HCT116 (cell line): ENCODE data around the gene CELF3. TPM values are rescaled to one million over a fixed set of nuclear protein-coding genes. Genes with fewer than 3 reads are reported as not detected.

Experiments
- ATAC-seq: fragments of 200-7000 bp; cut with Tn5 transposase; 2 replicates; pipeline ENCODE4 v1.9.1; 2020; ENCODE audit warnings: mild to moderate bottlenecking, moderate library complexity
- BruUV-seq: library from RNA; stranded (reverse); fragments of 400-500 nt; replicated peaks from 2 replicates; lab custom pipeline; 2021; lab: Mats Ljungman, UMichigan
- CTCF ChIA-PET: fragments of 300-600 bp; sonication (Branson Sonifier 250); formaldehyde crosslinking; loops from one replicate; lab custom pipeline; 2021; ENCODE audit warnings: antibody characterized with exemption; lab: Charles Lee
- POLR2A ChIA-PET: fragments of 300-600, 350-600 bp; sonication (Branson Sonifier 250); formaldehyde crosslinking; loops from one replicate; lab custom pipeline; 2021; ENCODE audit warnings: antibody characterized with exemption; lab: Charles Lee
- RAD21 ChIA-PET, 2 experiments: fragments of 300-600 bp; sonication (Branson Sonifier 250); formaldehyde crosslinking; loops; one replicate each; lab custom pipeline; 2023; ENCODE audit warnings: low total read pairs in 2 of 2; ENCODE audit not compliant: uncharacterized antibody in 2 of 2, unreplicated experiment in 2 of 2, low non-redundant PET in 1 of 2; lab: Charles Lee
- DNase-seq: peaks from one replicate; pipeline ENCODE4 v3.0.0-alpha.2; 2010; ENCODE audit warnings: low read depth, low spot score
- H2AFZ ChIP-seq: fragments of 200-600 bp; shearing (Covaris generic), sonication (generic); 2 replicates; pipeline ENCODE4 v1.6.1; 2017; ENCODE audit warnings: low read depth, mixed run types, mixed read lengths, antibody characterized with exemption, low read length; ENCODE audit not compliant: poor library complexity, severe bottlenecking
- H3K27ac ChIP-seq: 2 replicates; pipeline ENCODE4 v1.5.1; 2012; ENCODE audit warnings: low read depth, low read length
- H3K27me3 ChIP-seq: fragments of 200-600 bp; sonication (generic); 2 replicates; pipeline ENCODE4 v1.6.1; 2016; ENCODE audit warnings: mixed run types, low read length, mixed read lengths; ENCODE audit not compliant: insufficient read depth
- H3K36me3 ChIP-seq, 2 experiments: fragments of 200-500 bp in 1 of 2; fragments of 200-600 bp in 1 of 2; sonication (Bioruptor generic) in 1 of 2; sonication (generic) in 1 of 2; 2 replicates each; pipeline versions ENCODE4 v1.5.1 to v1.6.1; 2014 to 2016; ENCODE audit warnings: low read length in 2 of 2, inconsistent platforms in 1 of 2, mixed read lengths in 1 of 2, mixed run types in 1 of 2; ENCODE audit not compliant: insufficient read depth in 2 of 2, control insufficient read depth in 1 of 2
- H3K4me1 ChIP-seq, 2 experiments: fragments of 200-600 bp in 1 of 2; sonication (generic) in 1 of 2; 2 replicates each; pipeline versions ENCODE4 v1.5.1 to v1.6.1; 2012 to 2017; ENCODE audit warnings: low read length in 2 of 2, inconsistent platforms in 1 of 2, mild to moderate bottlenecking in 1 of 2, mixed read lengths in 1 of 2, mixed run types in 1 of 2, moderate library complexity in 1 of 2; ENCODE audit not compliant: insufficient read depth in 2 of 2, control insufficient read depth in 1 of 2
- H3K4me2 ChIP-seq: fragments of 200-600 bp; sonication (generic); 2 replicates; pipeline ENCODE4 v1.6.1; 2017; ENCODE audit warnings: mixed run types, low read length, mixed read lengths
- H3K4me3 ChIP-seq, 2 experiments: fragments of 200-600 bp in 1 of 2; sonication (generic) in 1 of 2; replicated peaks in 1 of 2; 2 replicates each; pipeline ENCODE4 v1.5.1; 2011 to 2016; ENCODE audit warnings: low read length in 2 of 2, control low read depth in 1 of 2, low read depth in 1 of 2, mild to moderate bottlenecking in 1 of 2, mixed read lengths in 1 of 2, mixed run types in 1 of 2
- H3K79me2 ChIP-seq: fragments of 200-600 bp; sonication (generic); 2 replicates; pipeline ENCODE4 v1.6.1; 2017; ENCODE audit warnings: mild to moderate bottlenecking, mixed run types, low read length, moderate library complexity, mixed read lengths; ENCODE audit not compliant: insufficient read depth
- H3K9ac ChIP-seq: fragments of 200-600 bp; sonication (generic); 2 replicates; pipeline ENCODE4 v1.6.1; 2016; ENCODE audit warnings: low read length, mixed read lengths
- H3K9me2 ChIP-seq: fragments of 200-600 bp; sonication (generic), shearing (Covaris generic); 2 replicates; pipeline ENCODE4 v1.6.1; 2017; ENCODE audit warnings: mixed run types, mild to moderate bottlenecking, moderate library complexity; ENCODE audit not compliant: insufficient read depth
- H3K9me3 ChIP-seq, 2 experiments: fragments of 200-500 bp in 1 of 2; fragments of 200-600 bp in 1 of 2; sonication (Bioruptor generic) in 1 of 2; sonication (generic) in 1 of 2; 2 replicates each; pipeline ENCODE4 v1.6.1; 2014 to 2017; ENCODE audit warnings: low read length in 2 of 2, mixed read lengths in 2 of 2, inconsistent platforms in 1 of 2, low read depth in 1 of 2, mild to moderate bottlenecking in 1 of 2, mixed run types in 1 of 2, moderate library complexity in 1 of 2; ENCODE audit not compliant: control insufficient read depth in 1 of 2, insufficient read depth in 1 of 2
- H4K20me1 ChIP-seq: fragments of 200-600 bp; sonication (generic), shearing (Covaris generic); 2 replicates; pipeline ENCODE4 v1.6.1; 2017; ENCODE audit warnings: mixed run types, mild to moderate bottlenecking, moderate library complexity; ENCODE audit not compliant: insufficient read depth
- CEBPB ChIP-seq: IDR thresholded peaks from 2 replicates; pipeline ENCODE4 v1.6.1; 2012; ENCODE audit warnings: low read depth
- EGR1 ChIP-seq: IDR thresholded peaks from 2 replicates; pipeline ENCODE4 v1.6.1; 2012; ENCODE audit warnings: low read depth
- EZH2 ChIP-seq: fragments of 200-600 bp; sonication (generic); IDR thresholded peaks from 2 replicates; pipeline ENCODE4 v1.6.1; 2017; ENCODE audit warnings: antibody characterized with exemption, mixed run types
- EZH2phosphoT487 ChIP-seq: fragments of 200-600 bp; IDR thresholded peaks from 2 replicates; pipeline ENCODE4 v1.6.1; 2018; ENCODE audit warnings: antibody characterized with exemption, borderline replicate concordance
- FOSL1 ChIP-seq: IDR thresholded peaks from 2 replicates; pipeline ENCODE4 v1.6.1; 2012; ENCODE audit warnings: low read depth
- JUND ChIP-seq: IDR thresholded peaks from 2 replicates; pipeline ENCODE4 v1.6.1; 2012
- POLR2A ChIP-seq: IDR thresholded peaks from 2 replicates; pipeline ENCODE4 v1.7.0; 2011; ENCODE audit warnings: borderline replicate concordance; ENCODE audit not compliant: insufficient read depth, insufficient read length; ENCODE audit errors: extremely low read depth
- RAD21 ChIP-seq: IDR thresholded peaks from 2 replicates; pipeline ENCODE4 v1.6.1; 2012; ENCODE audit warnings: low read depth, mild to moderate bottlenecking
- SIN3A ChIP-seq: IDR thresholded peaks from 2 replicates; pipeline ENCODE4 v1.6.1; 2012; ENCODE audit warnings: low read depth
- TCF7L2 ChIP-seq: IDR thresholded peaks from 2 replicates; pipeline ENCODE4 v1.7.0; 2011; ENCODE audit warnings: borderline replicate concordance, inconsistent platforms; ENCODE audit not compliant: insufficient read depth, insufficient read length; ENCODE audit errors: extremely low read depth
- ZFX ChIP-seq: fragments of 450-650 bp; IDR thresholded peaks from 2 replicates; pipeline ENCODE4 v1.6.1; 2017
- ZNF274 ChIP-seq: fragments of 200-500 bp; sonication (Bioruptor generic); IDR thresholded peaks from 2 replicates; pipeline ENCODE4 v1.6.1; 2014; ENCODE audit warnings: mild to moderate bottlenecking, low read depth, low read length, inconsistent platforms
- intact Hi-C: fragments of 100-400 bp; cut with micrococcal nuclease; formaldehyde crosslinking; loops from 2 replicates; pipeline ENCODE4 v1.10.0; 2022
- total RNA-seq: library from RNA; stranded (reverse); gene quantifications from one replicate; pipeline ENCODE4 v1.2.1, GENCODE V29; 2021; ENCODE audit not compliant: unreplicated experiment
- TF ChIP-seq, protein P1 (sequence below): IDR thresholded peaks from 2 replicates; pipeline ENCODE4 v1.6.1; 2011; ENCODE audit warnings: mild to moderate bottlenecking, low read length, moderate library complexity; ENCODE audit not compliant: insufficient replicate concordance; ENCODE audit errors: extremely low read depth

Gene CELF3
- total RNA-seq, 1 experiment from 2014 or later: not detected

DNA sequence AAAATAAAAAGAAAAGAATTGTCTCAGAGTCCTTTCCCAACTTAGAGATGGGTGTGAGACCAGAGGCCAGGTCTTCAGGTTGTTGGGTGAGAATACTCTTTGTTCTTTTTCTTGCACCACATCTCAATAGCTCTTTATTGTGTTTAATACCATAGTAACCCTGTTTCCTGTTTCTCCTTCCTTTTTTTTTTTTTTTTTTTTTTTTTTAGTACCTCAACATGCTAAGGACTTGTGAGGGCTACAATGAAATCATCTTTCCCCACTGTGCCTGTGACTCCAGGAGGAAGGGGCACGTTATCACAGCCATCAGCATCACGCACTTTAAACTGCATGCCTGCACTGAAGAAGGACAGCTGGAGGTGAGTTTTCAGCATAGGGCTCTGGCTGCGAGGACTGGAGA, 24.4 kb downstream of the CELF3 start:
- H3K36me3 ChIP-seq: peaks cover 12% of the 10 kb centered on the region in 2 experiments; a peak in 2 of 4 replicates
- no peaks in the 10 kb centered on the region for H3K27me3 ChIP-seq
- H3K79me2 ChIP-seq: no peaks in the 10 kb centered on the region
- H4K20me1 ChIP-seq: no peaks in the 10 kb centered on the region
- no peak overlapping the region for H3K4me2 ChIP-seq
- DNase-seq: no peak
- no peaks in the 10 kb centered on the region for H3K9me2 ChIP-seq
- no peak overlapping the region for H2AFZ ChIP-seq
- no peaks in the 10 kb centered on the region for H3K9me3 ChIP-seq
- BruUV-seq: no TSS peak
- CTCF ChIA-PET: no interaction called here
- H3K27ac ChIP-seq: no peak overlapping the region
- intact Hi-C loops: no loop called here
- TF ChIP-seq ZNF274: no peak
- TF ChIP-seq POLR2A: no peak
- TF ChIP-seq EGR1: no peak
- no peak for TF ChIP-seq FOSL1
- no peak for TF ChIP-seq SIN3A
- TF ChIP-seq TCF7L2: no peak
- TF ChIP-seq JUND: no peak
- no peak for TF ChIP-seq CEBPB
- TF ChIP-seq EZH2phosphoT487: no peak
- TF ChIP-seq, protein P1, sequence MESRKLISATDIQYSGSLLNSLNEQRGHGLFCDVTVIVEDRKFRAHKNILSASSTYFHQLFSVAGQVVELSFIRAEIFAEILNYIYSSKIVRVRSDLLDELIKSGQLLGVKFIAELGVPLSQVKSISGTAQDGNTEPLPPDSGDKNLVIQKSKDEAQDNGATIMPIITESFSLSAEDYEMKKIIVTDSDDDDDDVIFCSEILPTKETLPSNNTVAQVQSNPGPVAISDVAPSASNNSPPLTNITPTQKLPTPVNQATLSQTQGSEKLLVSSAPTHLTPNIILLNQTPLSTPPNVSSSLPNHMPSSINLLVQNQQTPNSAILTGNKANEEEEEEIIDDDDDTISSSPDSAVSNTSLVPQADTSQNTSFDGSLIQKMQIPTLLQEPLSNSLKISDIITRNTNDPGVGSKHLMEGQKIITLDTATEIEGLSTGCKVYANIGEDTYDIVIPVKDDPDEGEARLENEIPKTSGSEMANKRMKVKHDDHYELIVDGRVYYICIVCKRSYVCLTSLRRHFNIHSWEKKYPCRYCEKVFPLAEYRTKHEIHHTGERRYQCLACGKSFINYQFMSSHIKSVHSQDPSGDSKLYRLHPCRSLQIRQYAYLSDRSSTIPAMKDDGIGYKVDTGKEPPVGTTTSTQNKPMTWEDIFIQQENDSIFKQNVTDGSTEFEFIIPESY: no peak
- TF ChIP-seq ZFX: no peak
- TF ChIP-seq EZH2: no peak
- no peak for TF ChIP-seq RAD21
- TF ChIP-seq, all 23 proteins: peak for 0
- no peak overlapping the region for H3K9ac ChIP-seq
- ChIA-PET POLR2A (no interaction called here), RAD21 (no interaction called here)
- no peaks in the 10 kb centered on the region for H3K4me1 ChIP-seq
- no peak overlapping the region for H3K4me3 ChIP-seq
- ATAC-seq: no peak
